NCI-H1930 (cell line): ENCODE data around the gene STK32C.

Experiments used
- DNase-seq, 2 experiments: peaks; one replicate each; lab custom pipeline; 2025; lab: John Stamatoyannopoulos, UW

STK32C gene

GRCh38 chr10:132198068-132198370, 109.7 kb downstream of the STK32C start:
- no peak for DNase-seq

- no peak for DNase-seq
These were observed 110.3 kb downstream of the STK32C start for GRCh38 chr10:132197271-132198067.

- no peak for DNase-seq
These were observed 111.3 kb downstream of the STK32C start for GRCh38 chr10:132196178-132197113.

- no peak for DNase-seq
These were observed 112.2 kb downstream of the STK32C start for GRCh38 chr10:132195366-132196075.

GRCh38 chr10:132194726-132195125, 113.0 kb downstream of the STK32C start:
- DNase-seq = no peak

- DNase-seq = no peak
These were observed 113.7 kb downstream of the STK32C start for GRCh38 chr10:132193907-132194552.

- DNase-seq = no peak
These were observed 114.6 kb downstream of the STK32C start for GRCh38 chr10:132192991-132193665.

GRCh38 chr10:132192076-132192975, 115.4 kb downstream of the STK32C start:
- no peak for DNase-seq

- DNase-seq = no peak
These were observed 117.8 kb downstream of the STK32C start for GRCh38 chr10:132189810-132190422.

GRCh38 chr10:132189016-132189415, 118.7 kb downstream of the STK32C start:
- DNase-seq = no peak

GRCh38 chr10:132188331-132188730, 119.4 kb downstream of the STK32C start:
- no peak for DNase-seq

- DNase-seq = no peak
These were observed 120.2 kb downstream of the STK32C start for GRCh38 chr10:132187430-132188138.

GRCh38 chr10:132186488-132187429, 121.0 kb downstream of the STK32C start, which contains the start of gene DPYSL4:
DPYSL4 (plus strand) TSS chr10:132186948; CDS start chr10:132187064, 116 bp downstream.
- no peak for DNase-seq

- no peak for DNase-seq
These were observed 121.9 kb downstream of the STK32C start for GRCh38 chr10:132185601-132186487.

- DNase-seq = no peak
These were observed 122.7 kb downstream of the STK32C start for GRCh38 chr10:132184816-132185593.

GRCh38 chr10:132183046-132183445, 124.7 kb downstream of the STK32C start:
- DNase-seq = no peak
